Endothelial cell (in vitro differentiated cells): Measurements from ENCODE around the gene INTS3. TPM values are rescaled to one million over a fixed set of nuclear protein-coding genes. Genes with fewer than 3 reads are reported as not detected.

ENCODE experiments used
- DNase-seq: peaks from one replicate; pipeline ENCODE4 v3.0.0; 2021; ENCODE audit warnings: low spot score
- H3K27ac Mint-ChIP-seq: one replicate; pipeline ENCODE4 v1.8.0; 2021; ENCODE audit warnings: mixed read lengths, inconsistent platforms; ENCODE audit not compliant: unreplicated experiment
- H3K27me3 Mint-ChIP-seq: one replicate; pipeline ENCODE4 v1.8.0; 2021; ENCODE audit warnings: mild to moderate bottlenecking, moderate library complexity, mixed read lengths, inconsistent platforms; ENCODE audit not compliant: unreplicated experiment
- H3K36me3 Mint-ChIP-seq: one replicate; pipeline ENCODE4 v1.8.0; 2021; ENCODE audit warnings: mild to moderate bottlenecking, low read depth, mixed read lengths, inconsistent platforms; ENCODE audit not compliant: unreplicated experiment
- H3K4me1 Mint-ChIP-seq: one replicate; pipeline ENCODE4 v1.8.0; 2021; ENCODE audit warnings: mild to moderate bottlenecking, mixed read lengths, inconsistent platforms; ENCODE audit not compliant: unreplicated experiment
- H3K4me3 Mint-ChIP-seq: one replicate; pipeline ENCODE4 v1.8.0; 2021; ENCODE audit warnings: mild to moderate bottlenecking, mixed read lengths, inconsistent platforms; ENCODE audit not compliant: unreplicated experiment
- H3K9me3 Mint-ChIP-seq: one replicate; pipeline ENCODE4 v1.8.0; 2021; ENCODE audit warnings: mixed read lengths, inconsistent platforms; ENCODE audit not compliant: unreplicated experiment
- CTCF ChIP-seq: fragments of 200-600 bp; sonication (generic); IDR thresholded peaks from one replicate; pipeline ENCODE4 v1.5.0; 2021; ENCODE audit warnings: antibody characterized with exemption; ENCODE audit not compliant: unreplicated experiment
- total RNA-seq: library from RNA; stranded (reverse); fragmentation: NEBNext Ultra II Directional; extraction: Animal tissue kit (Norgen Biotek cat#: 25700); gene quantifications from one replicate; pipeline ENCODE4 v1.2.1, GENCODE V29; 2021; ENCODE audit not compliant: unreplicated experiment

INTS3 gene
- total RNA-seq, 1 donor from 2014 or later: 69.4 TPM

GRCh38 chr1:153786038-153786790 lies 58.4 kb downstream of the INTS3 start:
- TF ChIP-seq CTCF: no peak
- Mint-ChIP-seq H3K9me3 (no peaks in the 10 kb centered on the region), H3K4me1 (peaks cover 14% of the 10 kb centered on the region), H3K4me3 (no peak overlapping the region), H3K27ac (no peak overlapping the region), H3K36me3 (no peaks in the 10 kb centered on the region), H3K27me3 (no peaks in the 10 kb centered on the region)
- DNase-seq: no peak

DNA sequence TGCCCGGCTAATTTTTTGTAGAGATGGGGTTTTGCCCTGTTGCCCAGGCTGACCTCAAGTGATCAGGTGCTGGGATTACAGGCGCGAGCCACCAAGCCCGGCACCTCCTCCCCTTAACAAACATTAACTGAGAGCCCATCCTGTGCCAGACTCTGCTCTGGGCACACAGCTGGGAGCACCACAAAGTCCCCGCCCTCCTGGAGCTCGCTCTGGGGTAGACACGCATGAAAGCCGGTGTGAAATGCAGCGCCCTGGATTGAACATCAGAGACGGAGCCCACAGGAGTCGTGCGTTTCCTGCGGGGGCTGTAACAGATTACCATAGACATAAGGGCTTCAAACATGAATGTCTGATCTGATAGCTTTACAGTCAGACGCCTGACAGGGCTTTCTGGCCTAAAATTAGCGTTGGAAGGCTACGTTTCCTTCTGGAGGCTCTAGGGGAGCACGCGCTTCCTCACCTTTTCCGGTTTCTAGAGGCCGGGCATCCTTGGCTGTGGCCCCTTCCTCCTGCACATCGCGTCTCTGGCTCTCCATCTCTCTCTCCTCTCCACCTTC lies 61.7 kb downstream of the INTS3 start:
- DNase-seq: no peak
- no peak overlapping the region for H3K4me3 Mint-ChIP-seq
- H3K9me3 Mint-ChIP-seq: no peaks in the 10 kb centered on the region
- no peaks in the 10 kb centered on the region for H3K36me3 Mint-ChIP-seq
- peaks cover 13% of the 10 kb centered on the region for H3K4me1 Mint-ChIP-seq
- peaks cover 1% of the 10 kb centered on the region for H3K27me3 Mint-ChIP-seq
- TF ChIP-seq CTCF: no peak
- no peak overlapping the region for H3K27ac Mint-ChIP-seq

GRCh38 chr1:153790313-153790965 lies 62.6 kb downstream of the INTS3 start:
- no peaks in the 10 kb centered on the region for H3K36me3 Mint-ChIP-seq
- no peak for DNase-seq
- no peaks in the 10 kb centered on the region for H3K9me3 Mint-ChIP-seq
- peaks cover 4% of the 10 kb centered on the region for H3K27me3 Mint-ChIP-seq
- peaks cover 15% of the 10 kb centered on the region for H3K4me1 Mint-ChIP-seq
- no peak overlapping the region for H3K4me3 Mint-ChIP-seq
- H3K27ac Mint-ChIP-seq: no peak overlapping the region
- TF ChIP-seq CTCF: no peak

- Mint-ChIP-seq H3K27me3 (peaks cover 4% of the 10 kb centered on the region), H3K36me3 (no peaks in the 10 kb centered on the region), H3K4me1 (peaks cover 15% of the 10 kb centered on the region), H3K9me3 (no peaks in the 10 kb centered on the region), H3K27ac (no peak overlapping the region), H3K4me3 (no peak overlapping the region)
- TF ChIP-seq CTCF: no peak
- DNase-seq: no peak
These were observed 63.3 kb downstream of the INTS3 start for GRCh38 chr1:153790966-153791647.
